Karpas-422 (cell line): ENCODE data around the gene RIOX2. TPM values are rescaled to one million over a fixed set of nuclear protein-coding genes. Genes with fewer than 3 reads are reported as not detected.

Source experiments
- DNase-seq: peaks from one replicate; pipeline ENCODE4 v3.0.0-alpha.2; 2015
- H2AFZ ChIP-seq: fragments of 200-600 bp; sonication (generic); 2 replicates; pipeline ENCODE4 v1.6.1; 2014; ENCODE audit warnings: antibody characterized with exemption, low read length, mixed read lengths
- H3K27ac ChIP-seq: fragments of 200-600 bp; sonication (generic); 2 replicates; pipeline ENCODE4 v1.5.1; 2014; ENCODE audit warnings: mild to moderate bottlenecking, low read length, moderate library complexity
- H3K27me3 ChIP-seq: fragments of 200-600 bp; sonication (generic); 2 replicates; pipeline ENCODE4 v1.6.1; 2014; ENCODE audit warnings: low read length, mixed read lengths
- H3K36me3 ChIP-seq: fragments of 200-600 bp; sonication (generic); 2 replicates; pipeline ENCODE4 v1.6.1; 2014; ENCODE audit warnings: low read length, mixed read lengths; ENCODE audit not compliant: insufficient read depth
- H3K4me1 ChIP-seq: fragments of 200-600 bp; sonication (generic); 2 replicates; pipeline ENCODE4 v1.6.1; 2014; ENCODE audit warnings: mild to moderate bottlenecking, low read length, mixed read lengths
- H3K4me2 ChIP-seq: fragments of 200-600 bp; sonication (generic); 2 replicates; pipeline ENCODE4 v1.6.1; 2014; ENCODE audit warnings: low read length, low read depth, mild to moderate bottlenecking; ENCODE audit not compliant: poor library complexity, severe bottlenecking
- H3K4me3 ChIP-seq: fragments of 200-600 bp; sonication (generic); 2 replicates; pipeline ENCODE4 v1.5.1; 2014; ENCODE audit warnings: mild to moderate bottlenecking, antibody characterized with exemption, low read length, mixed read lengths
- H3K79me2 ChIP-seq: fragments of 200-600 bp; sonication (generic); 2 replicates; pipeline ENCODE4 v1.6.1; 2014; ENCODE audit warnings: mild to moderate bottlenecking, low read length, mixed read lengths
- H3K9ac ChIP-seq: fragments of 200-600 bp; sonication (generic); 2 replicates; pipeline ENCODE4 v1.6.0; 2014; ENCODE audit warnings: low read length
- H3K9me2 ChIP-seq: fragments of 200-600 bp; sonication (generic), shearing (Covaris generic); replicated peaks from 2 replicates; pipeline ENCODE4 v1.6.0; 2014; ENCODE audit warnings: mild to moderate bottlenecking, low read length, moderate library complexity; ENCODE audit not compliant: insufficient read depth
- H3K9me3 ChIP-seq: fragments of 300-700, 200-600 bp; sonication (generic); 2 replicates; pipeline ENCODE4 v1.6.1; 2014; ENCODE audit warnings: low read length, mixed read lengths
- H4K20me1 ChIP-seq: fragments of 200-600 bp; sonication (generic); 2 replicates; pipeline ENCODE4 v1.6.1; 2014; ENCODE audit warnings: mild to moderate bottlenecking, antibody characterized with exemption, low read length, low read depth; ENCODE audit not compliant: insufficient read depth
- total RNA-seq: library from RNA; depleted of rRNA; stranded (reverse); fragments of >200 nt; shearing (Covaris generic); gene quantifications from 2 replicates; pipeline ENCODE4 v1.2.3, GENCODE V29; 2014; ENCODE audit warnings: low replicate concordance

RIOX2 gene
- total RNA-seq, 1 experiment from 2014 or later: 55.6 TPM

DNA sequence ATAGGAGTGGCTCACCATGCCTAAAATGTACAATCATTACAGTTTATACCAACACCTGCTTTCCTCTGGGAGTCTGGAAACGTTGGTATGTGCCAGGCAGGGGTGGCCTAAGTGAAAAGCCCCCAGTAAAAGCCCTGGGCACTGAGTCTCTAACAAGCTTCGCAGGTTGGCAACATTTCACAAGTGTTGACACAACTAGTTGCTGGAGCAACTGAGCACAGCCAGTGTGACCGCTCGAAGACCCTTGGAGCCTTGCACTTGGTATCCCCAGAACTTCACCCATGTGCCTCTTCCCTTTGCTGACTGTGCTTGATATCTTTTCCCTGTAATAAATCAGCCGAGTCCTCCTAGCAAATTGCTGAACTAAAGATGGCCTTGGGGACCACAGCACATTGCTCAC, 2.7 kb downstream of the RIOX2 start:
- DNase-seq: no peak
- no peak overlapping the region for H3K4me3 ChIP-seq
- H2AFZ ChIP-seq: no peak overlapping the region
- H3K9me3 ChIP-seq: no peaks in the 10 kb centered on the region
- no peaks in the 10 kb centered on the region for H3K27me3 ChIP-seq
- peaks cover 20% of the 10 kb centered on the region for H3K36me3 ChIP-seq
- H3K9ac ChIP-seq: 0 out of 2 replicates have a peak overlapping the region, but pooled peaks have one; percentile 72
- peaks cover 32% of the 10 kb centered on the region for H3K4me1 ChIP-seq
- H4K20me1 ChIP-seq: peaks cover 3% of the 10 kb centered on the region; the same call in 1 of the 2 replicates
- no peak overlapping the region for H3K27ac ChIP-seq
- H3K9me2 ChIP-seq: no peaks in the 10 kb centered on the region
- H3K79me2 ChIP-seq: peaks cover 73% of the 10 kb centered on the region
- peak overlapping the region; percentile 96 for H3K4me2 ChIP-seq

DNA sequence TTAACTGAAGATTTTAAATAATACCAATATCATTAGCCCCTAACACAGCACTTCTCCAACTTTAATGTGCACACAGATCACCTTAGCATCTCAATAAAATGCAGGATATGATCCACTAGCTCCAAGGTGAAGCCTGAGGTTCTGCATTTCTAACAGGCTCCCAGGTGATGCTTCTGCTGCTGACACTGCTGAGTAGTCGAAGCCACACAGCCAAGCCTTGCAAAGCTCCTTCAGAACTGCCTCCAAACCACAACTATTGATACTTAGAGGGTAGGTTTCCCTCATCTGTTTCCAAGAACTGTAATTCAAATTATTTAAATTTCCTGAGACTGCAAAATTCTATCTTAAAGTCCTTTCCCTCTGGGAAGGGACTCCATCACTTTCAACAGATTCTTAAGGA, 3.9 kb downstream of the RIOX2 start:
- Histone ChIP-seq H3K9me2 (no peaks in the 10 kb centered on the region), H3K9ac (no peak overlapping the region), H2AFZ (no peak overlapping the region), H3K9me3 (no peaks in the 10 kb centered on the region), H3K4me2 (no peak overlapping the region), H3K4me3 (no peak overlapping the region), H4K20me1 (peaks cover 3% of the 10 kb centered on the region; the same call in 1 of the 2 replicates), H3K79me2 (peaks cover 84% of the 10 kb centered on the region), H3K4me1 (peaks cover 32% of the 10 kb centered on the region), H3K36me3 (peaks cover 26% of the 10 kb centered on the region), H3K27ac (no peak overlapping the region), H3K27me3 (no peaks in the 10 kb centered on the region)
- no peak for DNase-seq

DNA sequence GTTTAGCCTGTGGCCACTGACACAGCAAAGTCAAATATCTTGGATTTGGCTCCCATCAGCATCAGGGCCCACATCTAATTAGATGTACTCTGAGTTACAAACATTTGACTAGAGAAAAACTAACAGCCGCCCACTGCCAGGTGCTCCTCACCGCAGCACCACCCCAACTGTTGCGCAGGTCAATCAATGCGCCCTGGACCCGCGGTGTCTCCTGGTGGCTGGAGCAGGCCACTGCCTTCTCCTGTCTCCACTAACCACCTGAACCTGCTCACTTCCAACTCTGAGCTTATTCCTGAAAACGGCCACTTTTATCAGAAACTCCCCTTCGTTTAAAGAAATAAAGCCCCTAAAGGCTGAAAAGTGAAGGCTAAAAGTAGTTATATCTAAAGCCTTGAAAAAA, 4.3 kb downstream of the RIOX2 start:
- Histone ChIP-seq H3K9me3 (no peaks in the 10 kb centered on the region), H3K4me1 (peaks cover 32% of the 10 kb centered on the region), H3K27ac (no peak overlapping the region), H2AFZ (no peak overlapping the region), H3K4me2 (no peak overlapping the region), H3K4me3 (no peak overlapping the region), H4K20me1 (peaks cover 3% of the 10 kb centered on the region; the same call in 1 of the 2 replicates), H3K9me2 (no peaks in the 10 kb centered on the region), H3K27me3 (no peaks in the 10 kb centered on the region), H3K9ac (no peak overlapping the region), H3K36me3 (peaks cover 26% of the 10 kb centered on the region), H3K79me2 (peaks cover 88% of the 10 kb centered on the region)
- DNase-seq: no peak

GRCh38 chr3:97960993-97961766, 11.1 kb downstream of the RIOX2 start:
- Histone ChIP-seq H3K9me3 (no peaks in the 10 kb centered on the region), H3K27me3 (no peaks in the 10 kb centered on the region), H3K4me3 (no peak overlapping the region), H3K79me2 (peaks cover 73% of the 10 kb centered on the region), H4K20me1 (0 out of 2 replicates have a peak, but pooled peaks cover 9% of the 10 kb centered on the region), H2AFZ (no peak overlapping the region), H3K4me1 (no peaks in the 10 kb centered on the region), H3K9ac (no peak overlapping the region), H3K9me2 (no peaks in the 10 kb centered on the region), H3K27ac (no peak overlapping the region), H3K36me3 (peaks cover 65% of the 10 kb centered on the region; the same call in 1 of the 2 replicates), H3K4me2 (no peak overlapping the region)
- DNase-seq: no peak

- Histone ChIP-seq H3K4me2 (no peak overlapping the region), H3K36me3 (peaks cover 59% of the 10 kb centered on the region; the same call in 1 of the 2 replicates), H3K9me3 (no peaks in the 10 kb centered on the region), H3K4me1 (no peaks in the 10 kb centered on the region), H2AFZ (no peak overlapping the region), H4K20me1 (0 out of 2 replicates have a peak, but pooled peaks cover 9% of the 10 kb centered on the region), H3K79me2 (peaks cover 67% of the 10 kb centered on the region), H3K9me2 (no peaks in the 10 kb centered on the region), H3K27me3 (no peaks in the 10 kb centered on the region), H3K9ac (no peak overlapping the region), H3K4me3 (no peak overlapping the region), H3K27ac (no peak overlapping the region)
- no peak for DNase-seq
These were observed 11.7 kb downstream of the RIOX2 start for GRCh38 chr3:97960551-97960950.

GRCh38 chr3:97959872-97960271, 12.4 kb downstream of the RIOX2 start:
- Histone ChIP-seq H3K4me1 (no peaks in the 10 kb centered on the region), H3K9me2 (no peaks in the 10 kb centered on the region), H3K36me3 (peaks cover 57% of the 10 kb centered on the region; the same call in 1 of the 2 replicates), H3K27me3 (no peaks in the 10 kb centered on the region), H4K20me1 (0 out of 2 replicates have a peak, but pooled peaks cover 9% of the 10 kb centered on the region), H3K79me2 (peaks cover 61% of the 10 kb centered on the region), H3K27ac (no peak overlapping the region), H3K9ac (no peak overlapping the region), H3K4me2 (no peak overlapping the region), H3K4me3 (no peak overlapping the region), H2AFZ (no peak overlapping the region), H3K9me3 (no peaks in the 10 kb centered on the region)
- no peak for DNase-seq

DNA sequence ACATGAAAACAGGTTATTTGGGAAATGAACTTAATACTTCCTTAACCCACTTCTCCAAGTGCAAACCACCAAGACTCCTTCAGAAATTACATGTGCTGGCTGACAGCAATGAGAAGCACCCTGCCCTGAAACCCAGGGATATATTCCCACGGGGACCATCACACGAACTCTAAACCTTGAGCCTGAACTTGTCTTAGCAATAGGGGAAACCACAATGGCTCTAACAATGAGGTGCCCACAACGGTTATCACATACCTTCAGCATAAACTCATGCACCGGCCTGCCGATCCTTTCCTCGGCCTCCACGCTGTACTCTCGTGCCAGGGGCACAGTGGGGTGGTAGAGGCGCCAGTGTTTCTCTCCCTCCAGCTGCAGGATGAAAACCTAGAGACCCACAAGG, 13.4 kb downstream of the RIOX2 start:
- peaks cover 51% of the 10 kb centered on the region; the same call in 1 of the 2 replicates for H3K36me3 ChIP-seq
- H3K27ac ChIP-seq: no peak overlapping the region
- H2AFZ ChIP-seq: no peak overlapping the region
- no peak overlapping the region for H3K4me3 ChIP-seq
- H4K20me1 ChIP-seq: 0 out of 2 replicates have a peak, but pooled peaks cover 9% of the 10 kb centered on the region
- no peaks in the 10 kb centered on the region for H3K27me3 ChIP-seq
- H3K4me1 ChIP-seq: no peaks in the 10 kb centered on the region
- DNase-seq: no peak
- H3K9ac ChIP-seq: no peak overlapping the region
- peaks cover 51% of the 10 kb centered on the region for H3K79me2 ChIP-seq
- H3K9me3 ChIP-seq: no peaks in the 10 kb centered on the region
- no peaks in the 10 kb centered on the region for H3K9me2 ChIP-seq
- H3K4me2 ChIP-seq: no peak overlapping the region

GRCh38 chr3:97958396-97958795, 13.8 kb downstream of the RIOX2 start:
- H4K20me1 ChIP-seq: 0 out of 2 replicates have a peak, but pooled peaks cover 9% of the 10 kb centered on the region
- H3K79me2 ChIP-seq: peaks cover 47% of the 10 kb centered on the region
- no peak for DNase-seq
- H3K4me3 ChIP-seq: no peak overlapping the region
- no peak overlapping the region for H3K9ac ChIP-seq
- no peaks in the 10 kb centered on the region for H3K4me1 ChIP-seq
- no peak overlapping the region for H3K27ac ChIP-seq
- H3K4me2 ChIP-seq: no peak overlapping the region
- H2AFZ ChIP-seq: no peak overlapping the region
- no peaks in the 10 kb centered on the region for H3K9me2 ChIP-seq
- no peaks in the 10 kb centered on the region for H3K27me3 ChIP-seq
- H3K9me3 ChIP-seq: no peaks in the 10 kb centered on the region
- peaks cover 48% of the 10 kb centered on the region; the same call in 1 of the 2 replicates for H3K36me3 ChIP-seq
